ENCODE measurements around the gene MS4A8. TPM values are rescaled to one million over a fixed set of nuclear protein-coding genes. Genes with fewer than 3 reads are reported as not detected.

Gene MS4A8
- total and polyA plus RNA-seq, 2 donors (not counting 1 experiment from before 2014, with no cell fraction given): not detected

- no peak for ATAC-seq (ENCODE audit: low read depth)
- CTCF ChIA-PET: interaction anchor here (1.2 kb wide), 1 partner anchor 14 kb away, joined by 3 read pairs; no protein-coding TSS in a partner anchor
- no peak overlapping the region for H3K27ac Mint-ChIP-seq
- H3K27ac ChIP-seq (ENCODE audit: low read length in 2 of 2): no peak overlapping the region
- no peaks in the 10 kb centered on the region for H4K20me1 ChIP-seq (ENCODE audit: control insufficient read depth, insufficient read depth, low read length, poor library complexity, severe bottlenecking)
- H3K79me2 ChIP-seq (ENCODE audit: control insufficient read depth, insufficient read depth, low read length): no peaks in the 10 kb centered on the region
- POLR2A ChIA-PET: no interaction called here
- H3K36me3 ChIP-seq (replicated peaks in 1 of 2; ENCODE audit: control extremely low read depth in 1 of 2, control insufficient read depth in 1 of 2, extremely low read depth in 1 of 2, insufficient read depth in 2 of 2, low read length in 1 of 2): no peaks in the 10 kb centered on the region
- H3K27me3 Mint-ChIP-seq: peaks cover 22% of the 10 kb centered on the region
- intact Hi-C loops (cut with micrococcal nuclease): no loop called here
- 100% methylated on average over 1 of the region's 5 CpGs for WGBS (ENCODE audit: insufficient coverage)
- TF ChIP-seq CTCF (IDR thresholded peaks at IDR 0.05) (no peak), EZH2 (IDR thresholded peaks at IDR 0.05; ENCODE audit: borderline replicate concordance, insufficient read depth, low read depth, low read length, poor library complexity, severe bottlenecking) (no peak)
- H3K4me1 ChIP-seq (ENCODE audit: control insufficient read depth in 2 of 2, insufficient read depth in 2 of 2, low read length in 2 of 2): no peaks in the 10 kb centered on the region
- H3K9me3 ChIP-seq (ENCODE audit: control extremely low read depth in 1 of 3, control insufficient read depth in 2 of 3, insufficient read depth in 1 of 3, low read length in 2 of 3): no peaks in the 10 kb centered on the region
- no peak overlapping the region for H2AFZ ChIP-seq (ENCODE audit: insufficient read depth, low read depth, low read length, poor library complexity, severe bottlenecking)
- H3K4me1 Mint-ChIP-seq: no peaks in the 10 kb centered on the region
- no peak overlapping the region for H3K9ac ChIP-seq (ENCODE audit: low read length)
- H3K27me3 ChIP-seq (replicated peaks in 1 of 4; ENCODE audit: control extremely low read depth in 1 of 4, control insufficient read depth in 3 of 4, insufficient read depth in 4 of 4, low read length in 3 of 4): peaks cover 0 to 4% (median 0%) of the 10 kb centered on the region in 4 experiments
- no peak for DNase-seq
- no peak overlapping the region for H3K4me3 Mint-ChIP-seq
- no peak overlapping the region for H3K4me3 ChIP-seq (ENCODE audit: control extremely low read depth in 1 of 5, extremely low read depth in 1 of 5, insufficient read depth in 1 of 5, low read depth in 2 of 5, low read length in 4 of 5)
- no peak overlapping the region for H3K4me2 ChIP-seq (replicated peaks; ENCODE audit: low read depth, low read length, poor library complexity, severe bottlenecking)
- H3K9me3 Mint-ChIP-seq (ENCODE audit: insufficient read depth): no peaks in the 10 kb centered on the region
Observed at GRCh38 chr11:60706931-60707330, 7.5 kb downstream of the MS4A8 start.

- DNase-seq: no peak
- no peak overlapping the region for H2AFZ ChIP-seq (ENCODE audit: insufficient read depth, low read depth, low read length, poor library complexity, severe bottlenecking)
- no peak overlapping the region for H3K4me2 ChIP-seq (replicated peaks; ENCODE audit: low read depth, low read length, poor library complexity, severe bottlenecking)
- H3K4me3 ChIP-seq (ENCODE audit: control extremely low read depth in 1 of 5, extremely low read depth in 1 of 5, insufficient read depth in 1 of 5, low read depth in 2 of 5, low read length in 4 of 5): no peak overlapping the region
- Mint-ChIP-seq H3K27me3 (peaks cover 35% of the 10 kb centered on the region), H3K9me3 (ENCODE audit: insufficient read depth) (no peaks in the 10 kb centered on the region), H3K27ac (no peak overlapping the region), H3K4me3 (no peak overlapping the region), H3K4me1 (no peaks in the 10 kb centered on the region)
- no peaks in the 10 kb centered on the region for H4K20me1 ChIP-seq (ENCODE audit: control insufficient read depth, insufficient read depth, low read length, poor library complexity, severe bottlenecking)
- no peaks in the 10 kb centered on the region for H3K9me3 ChIP-seq (ENCODE audit: control extremely low read depth in 1 of 3, control insufficient read depth in 2 of 3, insufficient read depth in 1 of 3, low read length in 2 of 3)
- H3K36me3 ChIP-seq (replicated peaks in 1 of 2; ENCODE audit: control extremely low read depth in 1 of 2, control insufficient read depth in 1 of 2, extremely low read depth in 1 of 2, insufficient read depth in 2 of 2, low read length in 1 of 2): no peaks in the 10 kb centered on the region
- POLR2A ChIA-PET: no interaction called here
- no peaks in the 10 kb centered on the region for H3K4me1 ChIP-seq (ENCODE audit: control insufficient read depth in 2 of 2, insufficient read depth in 2 of 2, low read length in 2 of 2)
- peaks cover 0 to 4% (median 2%) of the 10 kb centered on the region in 4 experiments for H3K27me3 ChIP-seq (replicated peaks in 1 of 4; ENCODE audit: control extremely low read depth in 1 of 4, control insufficient read depth in 3 of 4, insufficient read depth in 4 of 4, low read length in 3 of 4)
- intact Hi-C loops (cut with micrococcal nuclease): no loop called here
- no peaks in the 10 kb centered on the region for H3K79me2 ChIP-seq (ENCODE audit: control insufficient read depth, insufficient read depth, low read length)
- H3K27ac ChIP-seq (ENCODE audit: low read length in 2 of 2): no peak overlapping the region
- no peak for ATAC-seq (ENCODE audit: low read depth)
- CTCF ChIA-PET: no interaction called here
- TF ChIP-seq CTCF (IDR thresholded peaks at IDR 0.05): no peak
- TF ChIP-seq EZH2 (IDR thresholded peaks at IDR 0.05; ENCODE audit: borderline replicate concordance, insufficient read depth, low read depth, low read length, poor library complexity, severe bottlenecking): no peak
- WGBS (ENCODE audit: insufficient coverage): 90% methylated on average over 4 of the region's 4 CpGs
- no peak overlapping the region for H3K9ac ChIP-seq (ENCODE audit: low read length)
Observed at GRCh38 chr11:60710482-60710881, 11.1 kb downstream of the MS4A8 start.

All from B cell (primary cell).